Suprapubic skin (tissue), 4 donors: Measurements from ENCODE around the gene METTL8.

Source experiments
- EP300 ChIP-seq: sonication (generic); formaldehyde crosslinking; IDR thresholded peaks from one replicate; pipeline ENCODE4 v1.6.1; 2017; ENCODE audit warnings: antibody characterized with exemption
- POLR2A ChIP-seq, 2 donors: fragments of 450-650 bp; IDR thresholded peaks; one replicate each; pipeline ENCODE4 v1.6.1; 2017; ENCODE audit warnings: antibody characterized with exemption in 2 of 2, mild to moderate bottlenecking in 2 of 2, moderate library complexity in 2 of 2
- POLR2AphosphoS5 ChIP-seq, 3 donors: sonication (generic); formaldehyde crosslinking; IDR thresholded peaks; one replicate each; pipeline ENCODE4 v1.6.1; 2017; ENCODE audit warnings: antibody characterized with exemption in 3 of 3
- TF ChIP-seq, protein P1 (sequence below), 2 donors: fragments of 200-600 bp in 1 of 2; fragments of 450-650 bp in 1 of 2; sonication (generic) in 1 of 2; IDR thresholded peaks; one replicate each; pipeline ENCODE4 v1.5.1; 2016 to 2019; ENCODE audit warnings: antibody characterized with exemption in 2 of 2, mild to moderate bottlenecking in 1 of 2, moderate library complexity in 1 of 2

DNA sequence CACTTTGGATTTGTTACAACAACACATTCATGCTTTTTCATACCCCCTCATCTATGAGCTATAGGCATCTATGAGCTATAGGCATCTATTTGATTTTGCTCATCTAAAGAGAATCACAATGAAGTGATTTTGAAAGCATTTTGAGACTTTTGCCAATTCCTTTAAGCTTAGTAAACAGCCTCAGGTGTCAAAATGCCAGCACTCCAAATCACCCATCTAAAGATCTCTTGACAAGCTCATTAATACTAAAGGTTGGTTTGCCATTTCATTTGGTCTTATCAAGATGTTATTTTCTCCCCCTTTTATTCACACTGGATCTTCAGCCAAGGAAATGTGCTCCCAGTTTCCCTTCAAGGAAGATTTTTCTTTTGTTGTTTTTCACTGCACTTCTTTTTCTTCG lies 162.4 kb downstream of the METTL8 start:
- TF ChIP-seq, protein P1, sequence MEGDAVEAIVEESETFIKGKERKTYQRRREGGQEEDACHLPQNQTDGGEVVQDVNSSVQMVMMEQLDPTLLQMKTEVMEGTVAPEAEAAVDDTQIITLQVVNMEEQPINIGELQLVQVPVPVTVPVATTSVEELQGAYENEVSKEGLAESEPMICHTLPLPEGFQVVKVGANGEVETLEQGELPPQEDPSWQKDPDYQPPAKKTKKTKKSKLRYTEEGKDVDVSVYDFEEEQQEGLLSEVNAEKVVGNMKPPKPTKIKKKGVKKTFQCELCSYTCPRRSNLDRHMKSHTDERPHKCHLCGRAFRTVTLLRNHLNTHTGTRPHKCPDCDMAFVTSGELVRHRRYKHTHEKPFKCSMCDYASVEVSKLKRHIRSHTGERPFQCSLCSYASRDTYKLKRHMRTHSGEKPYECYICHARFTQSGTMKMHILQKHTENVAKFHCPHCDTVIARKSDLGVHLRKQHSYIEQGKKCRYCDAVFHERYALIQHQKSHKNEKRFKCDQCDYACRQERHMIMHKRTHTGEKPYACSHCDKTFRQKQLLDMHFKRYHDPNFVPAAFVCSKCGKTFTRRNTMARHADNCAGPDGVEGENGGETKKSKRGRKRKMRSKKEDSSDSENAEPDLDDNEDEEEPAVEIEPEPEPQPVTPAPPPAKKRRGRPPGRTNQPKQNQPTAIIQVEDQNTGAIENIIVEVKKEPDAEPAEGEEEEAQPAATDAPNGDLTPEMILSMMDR (IDR thresholded peaks at IDR 0.05) = no peak
- no peak for TF ChIP-seq POLR2A (IDR thresholded peaks at IDR 0.05)
- TF ChIP-seq EP300 = no peak
- TF ChIP-seq POLR2AphosphoS5 (IDR thresholded peaks at IDR 0.05) = no peak
